SW 1271 (cell line): Measurements from ENCODE around the gene SMIM10L2A.
"Not testable (repeated sequence)": the region's sequence is repeated elsewhere in the genome, so short reads cannot be mapped to it uniquely, and the experiment has no call there.

Source experiments
- DNase-seq, 2 experiments: peaks; one replicate each; lab custom pipeline; 2025; lab: John Stamatoyannopoulos, UW

The SMIM10L2A gene

GRCh38 chrX:135421932-135422809, at the start of gene SMIM10L2A:
Gene SMIM10L2A (plus strand): TSS chrX:135421944. CDS start chrX:135422132, 188 bp downstream.
- no peak for DNase-seq

GRCh38 chrX:135373357-135373756, 48.4 kb upstream of the SMIM10L2A start:
- no peak for DNase-seq

- no peak for DNase-seq
Measured at GRCh38 chrX:135382260-135382659, 39.5 kb upstream of the SMIM10L2A start.

GRCh38 chrX:135383249-135383648, 38.5 kb upstream of the SMIM10L2A start:
- no peak for DNase-seq

- DNase-seq = no peak
Measured at GRCh38 chrX:135384161-135384836, 37.4 kb upstream of the SMIM10L2A start.

- no peak for DNase-seq
Measured at GRCh38 chrX:135388841-135389240, 32.9 kb upstream of the SMIM10L2A start.

- no peak for DNase-seq
Measured at GRCh38 chrX:135389243-135389642, 32.5 kb upstream of the SMIM10L2A start.

GRCh38 chrX:135389717-135390116, 32.0 kb upstream of the SMIM10L2A start:
- no peak for DNase-seq

- DNase-seq = no peak
Measured at GRCh38 chrX:135391734-135392133, 30.0 kb upstream of the SMIM10L2A start.

- no peak for DNase-seq
Measured at GRCh38 chrX:135393051-135393450, 28.7 kb upstream of the SMIM10L2A start.

GRCh38 chrX:135395064-135395463, 26.7 kb upstream of the SMIM10L2A start:
- no peak for DNase-seq

- DNase-seq = no peak
Measured at GRCh38 chrX:135396109-135396508, 25.6 kb upstream of the SMIM10L2A start.

- DNase-seq = no peak
Measured at GRCh38 chrX:135396566-135396965, 25.2 kb upstream of the SMIM10L2A start.

- no peak for DNase-seq
Measured at GRCh38 chrX:135397652-135398051, 24.1 kb upstream of the SMIM10L2A start.

- DNase-seq = no peak
Measured at GRCh38 chrX:135403374-135403773, 18.4 kb upstream of the SMIM10L2A start.

- not testable (repeated sequence) for DNase-seq
Measured at GRCh38 chrX:135406428-135406827, 15.3 kb upstream of the SMIM10L2A start.

GRCh38 chrX:135408794-135409193, 12.9 kb upstream of the SMIM10L2A start:
- no peak for DNase-seq

GRCh38 chrX:135410861-135411627, 10.7 kb upstream of the SMIM10L2A start:
- DNase-seq = no peak

- DNase-seq = no peak
Measured at GRCh38 chrX:135411893-135412292, 9.9 kb upstream of the SMIM10L2A start.

- DNase-seq = no peak
Measured at GRCh38 chrX:135416546-135416945, 5.2 kb upstream of the SMIM10L2A start.

GRCh38 chrX:135420831-135421230, 913 bp upstream of the SMIM10L2A start:
- DNase-seq = no peak

- DNase-seq = peak; percentile 39 to 62
Measured at GRCh38 chrX:135421537-135421931, 210 bp upstream of the SMIM10L2A start.

GRCh38 chrX:135422810-135423168, 1.0 kb downstream of the SMIM10L2A start:
- not testable (repeated sequence) for DNase-seq
